Activated T-helper 2 cell treated with anti-CD3 and anti-CD28 coated beads, Interferon-gamma antibody, Interleukin-2, Interleukin-4, amounts not matched to agents 10 μg/mL and 5 μg/mL and 100 μg/mL, durations not matched to agents 14 hours and 24 hours and 36 hours (primary cell): ENCODE measurements around the gene XAF1. TPM values are rescaled to one million over a fixed set of nuclear protein-coding genes. Genes with fewer than 3 reads are reported as not detected.

Experiments
- total RNA-seq: library from RNA; stranded (reverse); gene quantifications from 2 replicates; pipeline ENCODE4 v1.2.3, GENCODE V29; 2022

Gene XAF1
- total RNA-seq, 1 donor from 2014 or later, result 18.6 TPM

Other genes starting within 250 kb of the XAF1 start
- 0.52 and 1.1 TPM in 2 replicates for gene PITPNM3, start 199.5 kb upstream of the XAF1 start, total RNA-seq
- gene KIAA0753, start 115.3 kb upstream of the XAF1 start, total RNA-seq, result 23.6 and 24.7 TPM in 2 replicates
- 86.9 and 92.7 TPM in 2 replicates for gene TXNDC17, start 115.0 kb upstream of the XAF1 start, total RNA-seq
- gene MED31, start 104.4 kb upstream of the XAF1 start, total RNA-seq, result 19.1 and 24.2 TPM in 2 replicates
- 1.5 and 2.0 TPM in 2 replicates for gene C17orf100, start 104.3 kb upstream of the XAF1 start, total RNA-seq
- gene SLC13A5, start 42.7 kb upstream of the XAF1 start, total RNA-seq, result not detected in 2 replicates
- gene FBXO39, start 20.2 kb downstream of the XAF1 start, total RNA-seq, result 0.11 TPM in 1 of 2 replicates, not detected in the other
- not detected in 2 replicates for gene TEKT1, start 75.7 kb downstream of the XAF1 start, total RNA-seq
- not detected in 2 replicates for gene ALOX12, start 240.0 kb downstream of the XAF1 start, total RNA-seq